ENCODE data around the gene AUTS2.

AUTS2 gene

GRCh38 chr7:70711452-70711851 lies 1113.2 kb downstream of the AUTS2 start:
- H4K5ac ChIP-seq (ENCODE audit: low read length): no peak overlapping the region
- no peak overlapping the region for H3K4ac ChIP-seq (ENCODE audit: low read depth, low read length)
- no peak overlapping the region for H3K4me3 ChIP-seq (ENCODE audit: low read length)
- H3K9ac ChIP-seq (ENCODE audit: low read length): no peak overlapping the region
- H3K27me3 ChIP-seq (ENCODE audit: insufficient read depth, low read length, poor library complexity): no peaks in the 10 kb centered on the region
- H3K23ac ChIP-seq (ENCODE audit: low read length): no peak overlapping the region
- H3K18ac ChIP-seq (ENCODE audit: low read length): no peak overlapping the region
- no peak overlapping the region for H2AK5ac ChIP-seq (ENCODE audit: low read length)
- WGBS (ENCODE audit: extremely low coverage, insufficient coverage, low lambda C conversion rate): no CpG with 5 or more reads among the region's 11 CpGs
- H2BK15ac ChIP-seq (replicated peaks; ENCODE audit: low read depth): no peak overlapping the region
- peaks cover 26% of the 10 kb centered on the region for H3K79me2 ChIP-seq (ENCODE audit: control insufficient read depth, insufficient read depth, low read length)
- no peak overlapping the region for H4K8ac ChIP-seq (ENCODE audit: low read depth, low read length)
- H3K4me2 ChIP-seq (ENCODE audit: low read length): no peak overlapping the region
- H3K36me3 ChIP-seq (ENCODE audit: control insufficient read depth, insufficient read depth, low read length): no peaks in the 10 kb centered on the region
- H3K4me1 ChIP-seq (ENCODE audit: control insufficient read depth, low read depth, low read length): peaks cover 6% of the 10 kb centered on the region
- H3K79me1 ChIP-seq (ENCODE audit: low read length): peaks cover 16% of the 10 kb centered on the region
- H2BK120ac ChIP-seq (ENCODE audit: low read depth, low read length): no peak overlapping the region
- no peak for DNase-seq
- H3K27ac ChIP-seq (ENCODE audit: low read depth, low read length): no peak overlapping the region
- no peak overlapping the region for H3K56ac ChIP-seq (ENCODE audit: low read length)
- no peak overlapping the region for H2BK5ac ChIP-seq (ENCODE audit: low read length)

GRCh38 chr7:70712942-70713341 lies 1114.7 kb downstream of the AUTS2 start:
- Histone ChIP-seq H3K4ac (ENCODE audit: low read depth, low read length) (no peak overlapping the region), H3K56ac (ENCODE audit: low read length) (no peak overlapping the region), H4K8ac (ENCODE audit: low read depth, low read length) (no peak overlapping the region), H3K18ac (ENCODE audit: low read length) (no peak overlapping the region), H2BK15ac (replicated peaks; ENCODE audit: low read depth) (no peak overlapping the region), H2AK5ac (ENCODE audit: low read length) (no peak overlapping the region), H2BK5ac (ENCODE audit: low read length) (no peak overlapping the region), H3K79me2 (ENCODE audit: control insufficient read depth, insufficient read depth, low read length) (peaks cover 32% of the 10 kb centered on the region), H3K27me3 (ENCODE audit: insufficient read depth, low read length, poor library complexity) (no peaks in the 10 kb centered on the region), H2BK120ac (ENCODE audit: low read depth, low read length) (no peak overlapping the region), H3K9ac (ENCODE audit: low read length) (no peak overlapping the region), H3K4me3 (ENCODE audit: low read length) (no peak overlapping the region), H3K36me3 (ENCODE audit: control insufficient read depth, insufficient read depth, low read length) (no peaks in the 10 kb centered on the region), H4K5ac (ENCODE audit: low read length) (no peak overlapping the region), H3K79me1 (ENCODE audit: low read length) (peaks cover 22% of the 10 kb centered on the region), H3K23ac (ENCODE audit: low read length) (no peak overlapping the region), H3K4me1 (ENCODE audit: control insufficient read depth, low read depth, low read length) (peaks cover 6% of the 10 kb centered on the region), H3K27ac (ENCODE audit: low read depth, low read length) (no peak overlapping the region), H3K4me2 (ENCODE audit: low read length) (no peak overlapping the region)
- DNase-seq: no peak
- no CpG with 5 or more reads among the region's 5 CpGs for WGBS (ENCODE audit: extremely low coverage, insufficient coverage, low lambda C conversion rate)

GRCh38 chr7:70714506-70715038 lies 1116.3 kb downstream of the AUTS2 start:
- Histone ChIP-seq H2BK5ac (ENCODE audit: low read length) (no peak overlapping the region), H3K4me2 (ENCODE audit: low read length) (no peak overlapping the region), H3K4me1 (ENCODE audit: control insufficient read depth, low read depth, low read length) (peaks cover 6% of the 10 kb centered on the region), H3K18ac (ENCODE audit: low read length) (no peak overlapping the region), H3K9ac (ENCODE audit: low read length) (no peak overlapping the region), H4K5ac (ENCODE audit: low read length) (no peak overlapping the region), H3K27me3 (ENCODE audit: insufficient read depth, low read length, poor library complexity) (no peaks in the 10 kb centered on the region), H3K79me1 (ENCODE audit: low read length) (peaks cover 27% of the 10 kb centered on the region), H4K8ac (ENCODE audit: low read depth, low read length) (no peak overlapping the region), H3K36me3 (ENCODE audit: control insufficient read depth, insufficient read depth, low read length) (no peaks in the 10 kb centered on the region), H3K4ac (ENCODE audit: low read depth, low read length) (no peak overlapping the region), H2BK120ac (ENCODE audit: low read depth, low read length) (no peak overlapping the region), H3K56ac (ENCODE audit: low read length) (no peak overlapping the region), H3K4me3 (ENCODE audit: low read length) (no peak overlapping the region), H2AK5ac (ENCODE audit: low read length) (no peak overlapping the region), H3K23ac (ENCODE audit: low read length) (no peak overlapping the region), H3K27ac (ENCODE audit: low read depth, low read length) (no peak overlapping the region), H3K79me2 (ENCODE audit: control insufficient read depth, insufficient read depth, low read length) (peaks cover 39% of the 10 kb centered on the region), H2BK15ac (replicated peaks; ENCODE audit: low read depth) (no peak overlapping the region)
- WGBS (ENCODE audit: extremely low coverage, insufficient coverage, low lambda C conversion rate): no CpG with 5 or more reads among the region's 6 CpGs
- no peak for DNase-seq

- peaks cover 17% of the 10 kb centered on the region for H3K79me1 ChIP-seq (ENCODE audit: low read length)
- H3K36me3 ChIP-seq (ENCODE audit: control insufficient read depth, insufficient read depth, low read length): no peaks in the 10 kb centered on the region
- no peak overlapping the region for H3K9ac ChIP-seq (ENCODE audit: low read length)
- no peak overlapping the region for H3K4ac ChIP-seq (ENCODE audit: low read depth, low read length)
- DNase-seq: no peak
- no peak overlapping the region for H3K4me2 ChIP-seq (ENCODE audit: low read length)
- no peak overlapping the region for H3K4me3 ChIP-seq (ENCODE audit: low read length)
- WGBS (ENCODE audit: extremely low coverage, insufficient coverage, low lambda C conversion rate): no CpG with 5 or more reads among the region's 9 CpGs
- no peak overlapping the region for H3K27ac ChIP-seq (ENCODE audit: low read depth, low read length)
- H3K27me3 ChIP-seq (ENCODE audit: insufficient read depth, low read length, poor library complexity): no peaks in the 10 kb centered on the region
- H4K5ac ChIP-seq (ENCODE audit: low read length): no peak overlapping the region
- H2BK5ac ChIP-seq (ENCODE audit: low read length): no peak overlapping the region
- H3K18ac ChIP-seq (ENCODE audit: low read length): no peak overlapping the region
- no peak overlapping the region for H4K8ac ChIP-seq (ENCODE audit: low read depth, low read length)
- H3K4me1 ChIP-seq (ENCODE audit: control insufficient read depth, low read depth, low read length): no peaks in the 10 kb centered on the region
- no peak overlapping the region for H3K56ac ChIP-seq (ENCODE audit: low read length)
- H2AK5ac ChIP-seq (ENCODE audit: low read length): no peak overlapping the region
- H3K79me2 ChIP-seq (ENCODE audit: control insufficient read depth, insufficient read depth, low read length): peaks cover 28% of the 10 kb centered on the region
- no peak overlapping the region for H2BK120ac ChIP-seq (ENCODE audit: low read depth, low read length)
- H2BK15ac ChIP-seq (replicated peaks; ENCODE audit: low read depth): no peak overlapping the region
- no peak overlapping the region for H3K23ac ChIP-seq (ENCODE audit: low read length)
Measured at GRCh38 chr7:70717553-70718329, 1119.5 kb downstream of the AUTS2 start.

DNA sequence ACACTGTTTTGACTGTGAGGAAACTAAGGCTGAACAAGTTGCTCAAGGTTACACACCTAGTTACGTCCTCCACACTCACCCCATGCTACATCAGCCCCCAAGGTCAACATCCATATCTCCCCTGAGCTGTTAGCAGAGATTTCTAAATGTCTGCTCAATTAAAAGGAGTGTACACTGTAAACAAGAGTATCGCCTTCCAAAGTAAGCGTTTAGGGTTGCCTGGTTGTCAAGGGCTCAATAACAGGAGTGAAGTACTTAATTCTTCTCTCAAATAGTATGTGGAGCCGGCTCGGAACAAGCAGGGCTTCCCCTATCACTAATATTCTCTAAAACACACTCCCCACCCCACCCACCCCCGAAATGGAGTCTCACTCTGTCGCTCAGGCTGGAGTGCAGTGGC lies 1120.8 kb downstream of the AUTS2 start:
- H3K4me2 ChIP-seq (ENCODE audit: low read length): no peak overlapping the region
- no peak overlapping the region for H3K18ac ChIP-seq (ENCODE audit: low read length)
- no peaks in the 10 kb centered on the region for H3K27me3 ChIP-seq (ENCODE audit: insufficient read depth, low read length, poor library complexity)
- H3K23ac ChIP-seq (ENCODE audit: low read length): no peak overlapping the region
- H3K79me2 ChIP-seq (ENCODE audit: control insufficient read depth, insufficient read depth, low read length): peaks cover 27% of the 10 kb centered on the region
- no peak overlapping the region for H3K4me3 ChIP-seq (ENCODE audit: low read length)
- H4K8ac ChIP-seq (ENCODE audit: low read depth, low read length): no peak overlapping the region
- H3K36me3 ChIP-seq (ENCODE audit: control insufficient read depth, insufficient read depth, low read length): no peaks in the 10 kb centered on the region
- no peak overlapping the region for H3K56ac ChIP-seq (ENCODE audit: low read length)
- no peak overlapping the region for H2BK15ac ChIP-seq (replicated peaks; ENCODE audit: low read depth)
- DNase-seq: no peak
- H2BK5ac ChIP-seq (ENCODE audit: low read length): no peak overlapping the region
- no peak overlapping the region for H3K27ac ChIP-seq (ENCODE audit: low read depth, low read length)
- no peak overlapping the region for H3K4ac ChIP-seq (ENCODE audit: low read depth, low read length)
- peaks cover 16% of the 10 kb centered on the region for H3K79me1 ChIP-seq (ENCODE audit: low read length)
- H2AK5ac ChIP-seq (ENCODE audit: low read length): no peak overlapping the region
- H2BK120ac ChIP-seq (ENCODE audit: low read depth, low read length): no peak overlapping the region
- H3K4me1 ChIP-seq (ENCODE audit: control insufficient read depth, low read depth, low read length): no peaks in the 10 kb centered on the region
- no CpG with 5 or more reads among the region's 7 CpGs for WGBS (ENCODE audit: extremely low coverage, insufficient coverage, low lambda C conversion rate)
- no peak overlapping the region for H3K9ac ChIP-seq (ENCODE audit: low read length)
- H4K5ac ChIP-seq (ENCODE audit: low read length): no peak overlapping the region

Measured in mesendoderm (in vitro differentiated cells).